Thymus (tissue), 11 donors: ENCODE results near the gene SUCLG1. TPM values are rescaled to one million over a fixed set of nuclear protein-coding genes. Genes with fewer than 3 reads are reported as not detected.

ENCODE experiments used
- DNase-seq, 9 donors: peaks; one replicate each; pipeline ENCODE4 v3.0.0-alpha.2; 2013; ENCODE audit warnings: low spot score in 9 of 9, low read depth in 6 of 9, missing footprints in 1 of 9
- H3K27ac ChIP-seq, 2 donors: one replicate each; pipeline ENCODE4 v1.5.1; 2013; ENCODE audit warnings: control low read depth in 1 of 2, low read depth in 1 of 2, low read length in 1 of 2, mild to moderate bottlenecking in 1 of 2, moderate library complexity in 1 of 2
- H3K27me3 ChIP-seq, 2 donors: one replicate each; pipeline ENCODE4 v1.5.1; 2013; ENCODE audit warnings: low read length in 1 of 2; ENCODE audit not compliant: control insufficient read depth in 2 of 2, insufficient read depth in 1 of 2
- H3K36me3 ChIP-seq, 2 donors: one replicate each; pipeline ENCODE4 v1.5.1; 2013; ENCODE audit warnings: low read length in 1 of 2, mild to moderate bottlenecking in 1 of 2, moderate library complexity in 1 of 2; ENCODE audit not compliant: control insufficient read depth in 2 of 2, insufficient read depth in 2 of 2
- H3K4me1 ChIP-seq, 2 donors: one replicate each; pipeline ENCODE4 v1.5.1; 2013; ENCODE audit warnings: low read length in 2 of 2; ENCODE audit not compliant: control insufficient read depth in 2 of 2, insufficient read depth in 2 of 2
- H3K4me3 ChIP-seq, 2 donors: one replicate each; pipeline ENCODE4 v1.5.1; 2013; ENCODE audit warnings: low read length in 2 of 2, control low read depth in 1 of 2, mild to moderate bottlenecking in 1 of 2
- H3K9me3 ChIP-seq, 2 donors: one replicate each; pipeline ENCODE4 v1.5.1; 2013; ENCODE audit warnings: low read length in 1 of 2, mild to moderate bottlenecking in 1 of 2; ENCODE audit not compliant: control insufficient read depth in 2 of 2, insufficient read depth in 1 of 2
- WGBS: extraction: QIAGEN DNeasy Blood & Tissue Kit; methylation state at CpG from one replicate; pipeline ENCODE4 v1.1.7; 2013; 5-methylcytosine and 5-hydroxymethylcytosine counted together
- polyA plus RNA-seq: library from polyadenylated mRNA; stranded (reverse); fragments of 200-250 nt; gene quantifications from one replicate; pipeline ENCODE4 v1.2.3, GENCODE V29; 2013
- total RNA-seq: library from RNA; stranded (reverse); fragments of 120-200 nt; gene quantifications from one replicate; pipeline ENCODE4 v1.2.4, GENCODE V29; 2013
- donor health status: healthy.

The SUCLG1 gene
- total and polyA plus RNA-seq, 2 donors, result 74.1 to 77.2 TPM

GRCh38 chr2:84492571-84492970 lies 33.5 kb upstream of the SUCLG1 start:
- DNase-seq, result no peak
- Histone ChIP-seq H3K27ac (no peak overlapping the region), H3K9me3 (no peaks in the 10 kb centered on the region), H3K36me3 (no peaks in the 10 kb centered on the region), H3K4me1 (no peaks in the 10 kb centered on the region), H3K4me3 (no peak overlapping the region), H3K27me3 (no peaks in the 10 kb centered on the region)
- WGBS, result 79% methylated on average over 1 of the region's 1 CpG

- DNase-seq, result no peak
- WGBS, result 98% methylated on average over 6 of the region's 6 CpGs
- Histone ChIP-seq H3K4me1 (no peaks in the 10 kb centered on the region), H3K27ac (no peak overlapping the region), H3K4me3 (no peak overlapping the region), H3K36me3 (no peaks in the 10 kb centered on the region), H3K9me3 (no peaks in the 10 kb centered on the region), H3K27me3 (no peaks in the 10 kb centered on the region)
These were observed 32.7 kb upstream of the SUCLG1 start for GRCh38 chr2:84491741-84492140.

- no peaks in the 10 kb centered on the region for H3K9me3 ChIP-seq
- no peaks in the 10 kb centered on the region for H3K36me3 ChIP-seq
- H3K4me1 ChIP-seq, result no peaks in the 10 kb centered on the region
- H3K27ac ChIP-seq, result no peak overlapping the region
- WGBS, result 79% methylated on average over 2 of the region's 2 CpGs
- no peak for DNase-seq
- no peak overlapping the region for H3K4me3 ChIP-seq
- H3K27me3 ChIP-seq, result no peaks in the 10 kb centered on the region
These were observed 32.2 kb upstream of the SUCLG1 start for GRCh38 chr2:84491256-84491655.

GRCh38 chr2:84487298-84487996 lies 28.4 kb upstream of the SUCLG1 start:
- H3K4me1 ChIP-seq, result no peaks in the 10 kb centered on the region
- no peak overlapping the region for H3K27ac ChIP-seq
- no peak for DNase-seq
- no peak overlapping the region for H3K4me3 ChIP-seq
- no peaks in the 10 kb centered on the region for H3K36me3 ChIP-seq
- H3K9me3 ChIP-seq, result no peaks in the 10 kb centered on the region
- no peaks in the 10 kb centered on the region for H3K27me3 ChIP-seq
- WGBS, result 78% methylated on average over 3 of the region's 3 CpGs

- no peaks in the 10 kb centered on the region for H3K36me3 ChIP-seq
- no peak overlapping the region for H3K27ac ChIP-seq
- H3K4me1 ChIP-seq, result no peaks in the 10 kb centered on the region
- no peak for DNase-seq
- H3K4me3 ChIP-seq, result no peak overlapping the region
- WGBS, result 96% methylated on average over 2 of the region's 2 CpGs
- H3K27me3 ChIP-seq, result no peaks in the 10 kb centered on the region
- H3K9me3 ChIP-seq, result no peaks in the 10 kb centered on the region
These were observed 27.5 kb upstream of the SUCLG1 start for GRCh38 chr2:84486441-84487115.

- no peaks in the 10 kb centered on the region for H3K4me1 ChIP-seq
- H3K4me3 ChIP-seq, result no peak overlapping the region
- 52% methylated on average over 1 of the region's 1 CpG for WGBS
- H3K36me3 ChIP-seq, result no peaks in the 10 kb centered on the region
- no peak for DNase-seq
- H3K27ac ChIP-seq, result no peak overlapping the region
- H3K9me3 ChIP-seq, result no peaks in the 10 kb centered on the region
- H3K27me3 ChIP-seq, result no peaks in the 10 kb centered on the region
These were observed 24.2 kb upstream of the SUCLG1 start for GRCh38 chr2:84483320-84483719.

GRCh38 chr2:84482603-84483002 lies 23.5 kb upstream of the SUCLG1 start:
- H3K27ac ChIP-seq, result peak overlapping the region in 1 of 2 donors; percentile 36
- H3K36me3 ChIP-seq, result no peaks in the 10 kb centered on the region
- WGBS, result 78% methylated on average over 3 of the region's 3 CpGs
- H3K9me3 ChIP-seq, result no peaks in the 10 kb centered on the region
- no peak overlapping the region for H3K4me3 ChIP-seq
- DNase-seq, result no peak
- no peaks in the 10 kb centered on the region for H3K27me3 ChIP-seq
- no peaks in the 10 kb centered on the region for H3K4me1 ChIP-seq

- Histone ChIP-seq H3K27me3 (no peaks in the 10 kb centered on the region), H3K4me3 (no peak overlapping the region), H3K9me3 (peaks cover 0 to 3% of the 10 kb centered on the region in 2 donors), H3K4me1 (no peaks in the 10 kb centered on the region), H3K36me3 (no peaks in the 10 kb centered on the region), H3K27ac (no peak overlapping the region)
- peak in 1 of 9 donors; percentile 31 for DNase-seq
- 24% methylated on average over 5 of the region's 5 CpGs for WGBS
These were observed 22.6 kb upstream of the SUCLG1 start for GRCh38 chr2:84481702-84482101.

- Histone ChIP-seq H3K27me3 (no peaks in the 10 kb centered on the region), H3K27ac (no peak overlapping the region), H3K36me3 (no peaks in the 10 kb centered on the region), H3K9me3 (peaks cover 0 to 3% of the 10 kb centered on the region in 2 donors), H3K4me3 (no peak overlapping the region), H3K4me1 (no peaks in the 10 kb centered on the region)
- WGBS, result 94% methylated on average over 3 of the region's 3 CpGs
- no peak for DNase-seq
These were observed 19.8 kb upstream of the SUCLG1 start for GRCh38 chr2:84478867-84479266.
